ENCODE data around the gene PTPRK. TPM values are rescaled to one million over a fixed set of nuclear protein-coding genes. Genes with fewer than 3 reads are reported as not detected.

The PTPRK gene
- total RNA-seq, 1 experiment from 2014 or later = 265 TPM

DNA sequence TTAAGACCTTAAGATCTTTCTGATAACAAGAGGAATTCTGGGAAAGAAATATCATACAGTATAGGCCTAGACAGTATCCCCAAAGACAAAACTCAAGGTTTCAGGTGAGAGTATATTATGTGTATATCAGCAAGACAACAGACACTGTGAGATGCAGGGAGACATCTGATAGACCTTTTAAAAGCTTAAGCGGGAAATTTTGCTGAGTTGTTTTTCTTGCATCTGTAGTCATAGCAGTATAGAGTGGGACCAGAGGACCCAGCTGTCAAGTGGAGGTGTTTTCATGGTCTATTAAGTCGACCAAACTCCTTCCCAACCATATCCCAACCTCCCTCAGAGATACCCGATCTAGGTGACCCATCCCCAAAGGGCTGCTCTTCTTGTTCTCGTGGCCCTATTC, 521.4 kb downstream of the PTPRK start:
- H3K9me3 Mint-ChIP-seq (ENCODE audit: low read depth, unreplicated experiment) = no peaks in the 10 kb centered on the region
- CTCF ChIA-PET = no interaction called here
- intact Hi-C loops (cut with micrococcal nuclease; ENCODE audit: unreplicated experiment) = loop anchor here (10.0 kb wide), 1 partner anchor 326 kb away; no protein-coding TSS in a partner anchor
- H3K4me1 Mint-ChIP-seq (ENCODE audit: low read depth, unreplicated experiment) = no peaks in the 10 kb centered on the region
- BruUV-seq (replicated peaks) = no TSS peak
- no peak for DNase-seq
- TF ChIP-seq, protein P1, sequence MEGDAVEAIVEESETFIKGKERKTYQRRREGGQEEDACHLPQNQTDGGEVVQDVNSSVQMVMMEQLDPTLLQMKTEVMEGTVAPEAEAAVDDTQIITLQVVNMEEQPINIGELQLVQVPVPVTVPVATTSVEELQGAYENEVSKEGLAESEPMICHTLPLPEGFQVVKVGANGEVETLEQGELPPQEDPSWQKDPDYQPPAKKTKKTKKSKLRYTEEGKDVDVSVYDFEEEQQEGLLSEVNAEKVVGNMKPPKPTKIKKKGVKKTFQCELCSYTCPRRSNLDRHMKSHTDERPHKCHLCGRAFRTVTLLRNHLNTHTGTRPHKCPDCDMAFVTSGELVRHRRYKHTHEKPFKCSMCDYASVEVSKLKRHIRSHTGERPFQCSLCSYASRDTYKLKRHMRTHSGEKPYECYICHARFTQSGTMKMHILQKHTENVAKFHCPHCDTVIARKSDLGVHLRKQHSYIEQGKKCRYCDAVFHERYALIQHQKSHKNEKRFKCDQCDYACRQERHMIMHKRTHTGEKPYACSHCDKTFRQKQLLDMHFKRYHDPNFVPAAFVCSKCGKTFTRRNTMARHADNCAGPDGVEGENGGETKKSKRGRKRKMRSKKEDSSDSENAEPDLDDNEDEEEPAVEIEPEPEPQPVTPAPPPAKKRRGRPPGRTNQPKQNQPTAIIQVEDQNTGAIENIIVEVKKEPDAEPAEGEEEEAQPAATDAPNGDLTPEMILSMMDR (IDR thresholded peaks at IDR 0.05; ENCODE audit: unreplicated experiment) = no peak
- no peaks in the 10 kb centered on the region for H3K27me3 Mint-ChIP-seq (ENCODE audit: unreplicated experiment)
- H3K4me3 Mint-ChIP-seq (ENCODE audit: low read depth, unreplicated experiment) = no peak overlapping the region
- no peak overlapping the region for H3K27ac Mint-ChIP-seq (ENCODE audit: unreplicated experiment)
- H3K36me3 Mint-ChIP-seq (ENCODE audit: insufficient read depth, unreplicated experiment) = peaks cover 8% of the 10 kb centered on the region

DNA sequence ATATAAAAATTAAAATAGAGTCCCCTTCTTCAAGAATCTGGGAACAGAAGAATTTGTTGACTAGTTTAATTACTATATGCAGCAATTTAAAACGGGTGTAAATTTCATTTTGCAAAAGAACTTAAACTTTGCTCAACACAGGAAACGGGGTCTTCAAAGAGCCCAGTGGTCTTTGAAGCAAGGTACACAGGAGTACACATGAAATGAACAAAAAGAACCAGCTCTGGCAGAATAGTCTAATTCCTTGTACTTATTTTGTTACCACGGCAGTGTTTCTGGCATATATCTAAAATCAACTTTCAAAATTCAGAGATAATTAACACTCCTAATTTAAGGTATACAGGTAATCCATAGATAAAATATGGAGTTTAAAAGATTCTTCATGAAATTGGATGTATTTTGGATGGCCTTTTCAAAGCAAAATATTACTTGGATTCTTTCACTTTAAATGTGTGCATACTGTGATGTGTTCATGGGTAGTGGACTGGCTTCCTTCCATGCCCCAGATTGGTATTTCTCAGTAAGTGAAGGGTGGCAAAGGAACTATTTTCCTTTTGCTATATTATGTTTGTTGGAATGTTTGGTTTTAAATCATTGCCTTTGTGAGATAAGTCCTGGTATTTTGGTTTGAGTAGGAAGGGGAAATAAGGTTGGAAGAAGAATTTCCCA, 522.8 kb downstream of the PTPRK start:
- intact Hi-C loops (cut with micrococcal nuclease; ENCODE audit: unreplicated experiment) = loop anchor here (10.0 kb wide), 1 partner anchor 327 kb away; no protein-coding TSS in a partner anchor
- H3K4me1 Mint-ChIP-seq (ENCODE audit: low read depth, unreplicated experiment) = no peaks in the 10 kb centered on the region
- peak overlapping the region; percentile 30 for H3K27ac Mint-ChIP-seq (ENCODE audit: unreplicated experiment)
- peaks cover 8% of the 10 kb centered on the region for H3K36me3 Mint-ChIP-seq (ENCODE audit: insufficient read depth, unreplicated experiment)
- H3K27me3 Mint-ChIP-seq (ENCODE audit: unreplicated experiment) = no peaks in the 10 kb centered on the region
- no TSS peak for BruUV-seq (replicated peaks)
- no peaks in the 10 kb centered on the region for H3K9me3 Mint-ChIP-seq (ENCODE audit: low read depth, unreplicated experiment)
- CTCF ChIA-PET = no interaction called here
- TF ChIP-seq, protein P1 (IDR thresholded peaks at IDR 0.05; ENCODE audit: unreplicated experiment) = no peak
- DNase-seq = no peak
- H3K4me3 Mint-ChIP-seq (ENCODE audit: low read depth, unreplicated experiment) = no peak overlapping the region

DNA sequence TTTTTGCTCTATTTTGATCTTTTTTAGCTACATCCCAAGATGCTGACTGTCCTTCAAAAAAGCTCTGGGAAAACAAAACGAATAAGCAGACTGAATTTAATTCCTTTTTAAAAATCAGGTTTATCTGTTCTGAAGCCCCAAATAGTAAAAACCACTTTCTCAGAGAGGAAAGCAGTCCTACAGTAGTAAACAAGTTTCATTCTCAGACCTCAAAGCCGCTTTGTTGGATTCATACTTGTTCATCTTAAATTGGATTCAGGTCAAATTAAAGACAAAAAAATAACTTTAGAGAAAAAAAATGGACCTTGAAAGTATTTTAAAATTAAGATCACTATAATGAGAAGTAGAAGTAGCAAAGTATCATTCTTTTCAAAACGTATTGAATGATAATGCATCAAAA, 523.5 kb downstream of the PTPRK start:
- no peak overlapping the region for H3K27ac Mint-ChIP-seq (ENCODE audit: unreplicated experiment)
- TF ChIP-seq, protein P1 (IDR thresholded peaks at IDR 0.05; ENCODE audit: unreplicated experiment) = no peak
- no TSS peak for BruUV-seq (replicated peaks)
- H3K4me3 Mint-ChIP-seq (ENCODE audit: low read depth, unreplicated experiment) = no peak overlapping the region
- H3K4me1 Mint-ChIP-seq (ENCODE audit: low read depth, unreplicated experiment) = no peaks in the 10 kb centered on the region
- H3K9me3 Mint-ChIP-seq (ENCODE audit: low read depth, unreplicated experiment) = no peaks in the 10 kb centered on the region
- CTCF ChIA-PET = no interaction called here
- intact Hi-C loops (cut with micrococcal nuclease; ENCODE audit: unreplicated experiment) = loop anchor here (10.0 kb wide), 1 partner anchor 328 kb away; no protein-coding TSS in a partner anchor
- no peaks in the 10 kb centered on the region for H3K27me3 Mint-ChIP-seq (ENCODE audit: unreplicated experiment)
- peaks cover 11% of the 10 kb centered on the region for H3K36me3 Mint-ChIP-seq (ENCODE audit: insufficient read depth, unreplicated experiment)
- no peak for DNase-seq

DNA sequence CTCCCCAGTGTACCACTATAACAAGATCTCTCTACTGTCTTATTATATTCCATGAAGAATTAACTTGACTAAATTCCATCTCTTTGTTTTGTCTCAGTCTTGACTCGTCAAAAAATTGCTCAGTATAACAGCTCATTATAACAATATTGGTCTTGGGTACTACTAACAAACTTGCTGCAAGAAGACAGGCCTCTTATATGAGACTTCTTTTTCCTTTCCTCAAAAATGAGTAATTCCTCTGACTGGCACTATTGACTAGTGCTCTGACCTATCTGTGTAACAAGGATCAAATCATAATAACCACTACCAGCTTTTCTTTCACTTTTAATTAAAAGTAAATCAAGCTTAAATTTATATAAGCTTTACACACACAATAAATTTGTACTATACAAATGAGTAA, 528.3 kb downstream of the PTPRK start:
- no TSS peak for BruUV-seq (replicated peaks)

More for the DNA sequence above, 528.3 kb downstream of the PTPRK start:
- H3K4me1 Mint-ChIP-seq (ENCODE audit: low read depth, unreplicated experiment) = no peaks in the 10 kb centered on the region
- CTCF ChIA-PET = no interaction called here
- no peak for DNase-seq
- H3K4me3 Mint-ChIP-seq (ENCODE audit: low read depth, unreplicated experiment) = no peak overlapping the region
- H3K9me3 Mint-ChIP-seq (ENCODE audit: low read depth, unreplicated experiment) = no peaks in the 10 kb centered on the region
- H3K27ac Mint-ChIP-seq (ENCODE audit: unreplicated experiment) = no peak overlapping the region
- intact Hi-C loops (cut with micrococcal nuclease; ENCODE audit: unreplicated experiment) = loop anchor here (10.0 kb wide), 1 partner anchor 333 kb away; no protein-coding TSS in a partner anchor
- no peaks in the 10 kb centered on the region for H3K27me3 Mint-ChIP-seq (ENCODE audit: unreplicated experiment)
- peaks cover 17% of the 10 kb centered on the region for H3K36me3 Mint-ChIP-seq (ENCODE audit: insufficient read depth, unreplicated experiment)
- TF ChIP-seq, protein P1 (IDR thresholded peaks at IDR 0.05; ENCODE audit: unreplicated experiment) = no peak
